Left lung (tissue), 10 donors: ENCODE results near the gene MAN1A2. TPM values are rescaled to one million over a fixed set of nuclear protein-coding genes. Genes with fewer than 3 reads are reported as not detected.

ENCODE experiments used
- ATAC-seq: fragments of 200-7000 bp; cut with Tn5 transposase; one replicate; pipeline ENCODE4 v1.9.1; 2020; ENCODE audit warnings: moderate library complexity
- DNase-seq, 4 donors: peaks; one replicate each; pipeline ENCODE4 v3.0.0-alpha.2; 2013 to 2020
- H3K27ac ChIP-seq, 2 donors: fragments of 200-600 bp; sonication (generic) in 1 of 2; one replicate each; pipeline versions ENCODE4 v1.5.0 to v1.8.0; 2020 to 2021
- H3K27me3 ChIP-seq, 2 donors: fragments of 200-600 bp; sonication (generic) in 1 of 2; one replicate each; pipeline versions ENCODE4 v1.5.0 to v1.8.0; 2020 to 2021
- H3K36me3 ChIP-seq, 2 donors: fragments of 200-600 bp; sonication (generic) in 1 of 2; one replicate each; pipeline versions ENCODE4 v1.5.0 to v1.8.0; 2020 to 2021
- H3K4me1 ChIP-seq, 2 donors: fragments of 200-600 bp; one replicate each; pipeline ENCODE4 v1.8.0; 2021
- H3K4me3 ChIP-seq, 2 donors: fragments of 200-600 bp; sonication (generic) in 1 of 2; one replicate each; pipeline versions ENCODE4 v1.5.0 to v1.8.0; 2020 to 2021; ENCODE audit warnings: mild to moderate bottlenecking in 1 of 2
- H3K9me3 ChIP-seq, 2 donors: fragments of 200-600 bp; sonication (generic) in 1 of 2; one replicate each; pipeline versions ENCODE4 v1.5.0 to v1.8.0; 2020 to 2021
- CTCF ChIP-seq, 2 donors: fragments of 200-600 bp; sonication (generic) in 1 of 2; IDR thresholded peaks; one replicate each; pipeline versions ENCODE4 v1.5.0 to v1.8.0; 2021; ENCODE audit warnings: antibody characterized with exemption in 2 of 2
- intact Hi-C, 2 donors: fragments of 100-400 bp; cut with DNase I; formaldehyde crosslinking; loops; one replicate each; pipeline versions ENCODE4 v1.11.2 to v1.14.2; 2022
- polyA plus RNA-seq, 6 donors: library from polyadenylated mRNA; unstranded; fragments of 120-200 nt; gene quantifications; one replicate each; pipeline ENCODE4 v1.2.1, GENCODE V29; 2013; ENCODE audit not compliant: insufficient read length in 6 of 6
- total RNA-seq, 2 donors: library from RNA; stranded (reverse); fragmentation: NEBNext Ultra II Directional; extraction: Animal tissue kit (Norgen Biotek cat#: 25700); gene quantifications; one replicate each; pipeline ENCODE4 v1.2.1, GENCODE V29; 2021
- donor health status: DM: no; HTN: yes; CAD: no.
- donor health status: DM: no; HTN: no; CAD: no.

MAN1A2 gene
- total and polyA plus RNA-seq, 8 donors = 31.8 to 49.4 (median 34.6) TPM

GRCh38 chr1:117569856-117570255 is 202.6 kb downstream of the MAN1A2 start:
- Histone ChIP-seq H3K4me1 (peaks cover 0 to 3% of the 10 kb centered on the region in 2 donors), H3K27me3 (no peaks in the 10 kb centered on the region), H3K4me3 (no peak overlapping the region), H3K27ac (no peak overlapping the region), H3K9me3 (no peaks in the 10 kb centered on the region), H3K36me3 (no peaks in the 10 kb centered on the region)
- TF ChIP-seq CTCF (IDR thresholded peaks at IDR 0.05) = no peak
- ATAC-seq (no peak), DNase-seq (no peak)
- intact Hi-C loops = no loop called here

GRCh38 chr1:117570988-117571409 is 203.8 kb downstream of the MAN1A2 start:
- no peak for TF ChIP-seq CTCF (IDR thresholded peaks at IDR 0.05)
- H3K4me1 ChIP-seq = peaks cover 0 to 3% of the 10 kb centered on the region in 2 donors

GRCh38 chr1:117571496-117571895 is 204.2 kb downstream of the MAN1A2 start:
- no peak for DNase-seq
- intact Hi-C loops = no loop called here
- H3K9me3 ChIP-seq = no peaks in the 10 kb centered on the region
- H3K27me3 ChIP-seq = no peaks in the 10 kb centered on the region
- TF ChIP-seq CTCF (IDR thresholded peaks at IDR 0.05) = no peak
- no peaks in the 10 kb centered on the region for H3K36me3 ChIP-seq
- ATAC-seq = peak; percentile 7
- H3K4me3 ChIP-seq = no peak overlapping the region
- H3K4me1 ChIP-seq = peaks cover 0 to 3% of the 10 kb centered on the region in 2 donors
- H3K27ac ChIP-seq = no peak overlapping the region

More at GRCh38 chr1:117570988-117571409, 203.8 kb downstream of the MAN1A2 start:
- ATAC-seq (peak; percentile 91), DNase-seq (peak in 2 of 4 donors; percentile 58 to 69)
- Histone ChIP-seq H3K36me3 (no peaks in the 10 kb centered on the region), H3K27ac (peak overlapping the region in 1 of 2 donors; percentile 37), H3K27me3 (no peaks in the 10 kb centered on the region), H3K4me3 (no peak overlapping the region), H3K9me3 (no peaks in the 10 kb centered on the region)
- intact Hi-C loops = no loop called here

- TF ChIP-seq CTCF (IDR thresholded peaks at IDR 0.05) = no peak
- intact Hi-C loops = no loop called here
- Histone ChIP-seq H3K9me3 (no peaks in the 10 kb centered on the region), H3K27me3 (no peaks in the 10 kb centered on the region), H3K4me1 (peaks cover 0 to 3% of the 10 kb centered on the region in 2 donors), H3K27ac (no peak overlapping the region), H3K4me3 (no peak overlapping the region), H3K36me3 (no peaks in the 10 kb centered on the region)
- ATAC-seq (no peak), DNase-seq (no peak)
These were observed 205.3 kb downstream of the MAN1A2 start for GRCh38 chr1:117572546-117572945.

- Histone ChIP-seq H3K9me3 (no peaks in the 10 kb centered on the region), H3K4me3 (no peak overlapping the region), H3K4me1 (peaks cover 0 to 3% of the 10 kb centered on the region in 2 donors), H3K27me3 (no peaks in the 10 kb centered on the region), H3K36me3 (no peaks in the 10 kb centered on the region), H3K27ac (no peak overlapping the region)
- DNase-seq (no peak), ATAC-seq (no peak)
- intact Hi-C loops = no loop called here
- TF ChIP-seq CTCF (IDR thresholded peaks at IDR 0.05) = no peak
These were observed 206.3 kb downstream of the MAN1A2 start for GRCh38 chr1:117573386-117574023.
